GM19035 (cell line): ENCODE data around the gene DOCK10.

ENCODE experiments used
- ATAC-seq: cut with Tn5 transposase; IDR thresholded peaks from one replicate; pipeline ENCODE4 v1.9.1; 2021; ENCODE audit not compliant: unreplicated experiment

The DOCK10 gene

DNA sequence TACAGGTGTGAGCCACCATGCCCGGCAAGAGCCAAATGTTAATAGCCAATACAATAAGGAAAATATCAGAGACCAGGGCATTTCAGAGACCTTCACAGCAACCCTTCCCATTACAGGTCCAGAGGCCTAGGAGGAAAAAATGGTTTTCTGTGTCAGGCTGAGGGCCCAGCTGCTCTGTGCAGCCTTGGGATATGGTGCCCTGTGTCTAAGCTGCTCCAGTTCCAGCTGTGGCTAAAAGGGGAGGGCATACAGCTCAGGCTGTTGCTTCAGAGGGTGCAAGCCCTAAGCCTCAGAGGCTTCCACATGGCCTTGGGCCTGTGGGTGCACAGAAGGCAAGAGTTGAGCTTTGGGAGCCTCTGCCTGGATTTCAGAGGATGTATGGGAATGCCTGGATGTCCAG is 306.0 kb downstream of the DOCK10 start:
- no peak for ATAC-seq

DNA sequence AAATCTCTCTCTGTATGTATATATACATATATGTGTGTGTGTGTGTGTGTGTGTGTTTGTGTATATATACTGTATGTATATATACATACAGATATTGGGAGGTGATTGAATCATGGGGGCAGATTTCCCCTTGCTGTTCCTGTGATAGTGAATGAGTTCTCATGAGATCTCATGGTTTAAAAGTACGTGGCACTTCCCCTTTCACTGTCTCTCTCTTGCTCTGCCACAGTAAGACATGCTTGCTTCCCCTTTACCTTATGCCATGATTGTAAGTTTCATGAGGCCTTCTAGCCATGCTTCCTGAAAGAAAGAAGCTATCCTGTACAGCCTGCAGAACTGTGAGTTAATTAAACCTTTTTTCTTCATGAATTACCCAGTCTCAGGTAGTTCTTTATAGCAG is 307.3 kb downstream of the DOCK10 start:
- ATAC-seq: no peak

DNA sequence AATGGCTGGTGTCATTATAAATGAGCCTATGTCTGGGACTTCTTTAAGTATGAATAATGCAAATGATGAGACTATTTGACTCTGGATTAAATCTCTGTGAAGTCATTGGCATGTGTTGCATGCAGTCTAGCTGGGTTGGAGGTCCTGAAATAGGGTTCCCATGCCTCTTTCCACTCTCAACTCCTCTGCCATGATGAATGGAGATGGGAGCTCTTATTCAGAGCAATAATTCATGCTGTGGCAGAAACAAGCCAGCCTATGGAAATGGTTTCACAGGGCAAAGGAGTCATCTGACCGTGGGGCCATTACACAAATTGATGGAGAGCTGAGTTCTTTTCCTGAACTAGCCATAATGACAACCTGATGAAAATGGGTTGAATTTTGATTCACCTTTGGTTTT is 310.6 kb downstream of the DOCK10 start:
- no peak for ATAC-seq

DNA sequence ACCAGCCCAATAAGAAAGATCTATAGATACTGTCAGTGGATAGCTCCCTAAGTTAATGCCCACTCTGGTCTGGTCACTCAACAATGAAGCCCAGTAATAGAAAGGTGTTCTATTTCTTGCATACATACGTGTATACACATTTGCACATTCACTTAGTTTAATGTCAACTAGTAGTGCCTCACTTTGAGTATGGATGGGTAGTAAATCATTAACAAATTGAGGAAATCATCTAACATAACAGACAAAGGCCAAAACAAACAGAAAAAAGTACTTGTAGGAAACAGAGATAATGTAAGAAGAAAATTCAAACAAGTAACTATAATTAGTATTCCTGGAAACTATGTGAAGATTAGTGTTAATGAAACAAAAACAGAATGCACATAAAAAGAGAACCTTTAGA is 312.8 kb downstream of the DOCK10 start:
- no peak for ATAC-seq

- no peak for ATAC-seq
These were observed 317.9 kb downstream of the DOCK10 start for GRCh38 chr2:224724331-224724730.

DNA sequence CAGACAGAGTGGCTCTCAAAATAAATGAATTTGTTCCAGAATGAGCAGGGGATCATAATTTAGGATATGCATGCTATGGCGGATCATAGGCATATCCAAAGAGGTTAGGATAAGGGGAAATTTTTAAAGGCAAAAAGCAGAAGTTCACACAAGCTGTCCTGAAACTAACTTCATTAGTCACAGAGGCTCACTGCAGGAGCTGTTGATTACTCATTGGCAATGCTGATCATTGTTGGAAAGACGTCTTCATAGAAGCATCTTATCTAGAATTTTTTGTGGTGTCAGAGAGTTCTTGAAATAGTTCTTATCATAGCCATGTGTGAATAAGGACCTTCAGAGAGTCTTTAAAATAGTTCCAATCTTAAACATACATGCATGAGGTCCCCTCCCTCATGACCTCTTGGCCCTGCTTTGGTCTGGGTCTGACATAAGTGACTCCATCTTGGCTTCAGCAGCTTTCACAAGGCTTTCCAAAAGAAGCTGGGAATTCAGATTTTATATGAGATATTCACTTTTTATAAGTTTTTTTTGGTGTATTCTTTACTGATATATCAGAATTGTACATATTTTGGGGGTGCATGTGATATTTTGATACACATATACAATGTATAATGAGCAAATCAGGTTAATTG is 318.6 kb downstream of the DOCK10 start:
- no peak for ATAC-seq

DNA sequence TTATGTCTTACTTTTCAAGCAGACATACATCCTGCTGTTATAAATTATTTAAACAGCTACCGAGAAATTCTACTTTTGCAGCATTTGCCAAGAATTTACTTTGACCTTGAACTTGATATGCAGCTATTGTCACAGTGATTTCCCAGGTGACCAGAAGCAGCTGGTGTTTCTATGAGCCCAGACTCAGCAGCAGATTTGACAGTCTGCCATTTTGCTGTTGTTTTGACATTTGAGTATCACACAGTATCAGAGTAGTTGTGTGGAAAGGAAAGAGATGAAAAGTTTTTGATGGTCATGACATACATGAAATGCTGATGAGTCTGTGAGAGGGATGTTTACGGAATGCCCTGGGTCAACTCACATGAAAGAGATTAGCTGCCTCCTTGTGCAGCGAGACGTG is 319.5 kb downstream of the DOCK10 start:
- ATAC-seq: no peak

DNA sequence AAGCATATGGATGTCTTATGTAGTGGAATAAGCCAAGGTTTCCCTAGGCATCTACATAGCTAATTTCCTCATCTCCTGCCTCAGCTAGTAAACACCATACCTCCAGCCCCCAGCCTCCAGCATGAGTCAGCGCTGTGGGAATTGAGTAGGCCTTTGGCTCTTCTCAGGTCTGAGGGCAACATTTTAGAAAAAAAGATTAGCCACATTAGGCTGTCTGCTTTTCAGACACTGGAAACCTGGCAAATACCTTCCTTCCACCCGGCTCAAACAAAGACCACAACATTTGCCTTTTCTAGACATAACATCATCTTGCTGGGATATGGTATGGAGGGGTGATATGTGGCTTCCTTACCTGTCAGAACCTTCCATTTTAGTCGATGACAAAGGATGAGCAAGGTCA is 320.0 kb downstream of the DOCK10 start:
- ATAC-seq: no peak

GRCh38 chr2:224716921-224717320 is 325.3 kb downstream of the DOCK10 start:
- ATAC-seq: no peak

DNA sequence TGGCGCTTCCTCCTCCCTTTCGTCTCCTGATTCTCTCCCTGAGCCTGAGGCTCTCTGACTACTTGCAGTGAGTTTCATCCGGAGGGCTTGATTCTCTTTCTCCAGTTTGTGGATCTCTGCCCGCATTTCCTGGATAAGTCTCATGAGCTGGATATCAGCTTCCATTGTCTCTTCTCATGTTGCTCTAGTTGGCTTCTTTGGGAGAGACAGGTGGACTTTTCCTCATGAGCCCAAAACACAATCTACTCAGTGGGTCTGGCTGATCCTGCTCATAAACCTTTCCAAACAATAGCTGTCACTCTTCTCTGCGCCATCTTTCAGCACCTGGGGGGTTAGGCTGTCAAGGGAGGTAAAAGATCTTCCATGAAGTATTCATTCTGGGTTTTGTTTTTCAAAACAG is 326.1 kb downstream of the DOCK10 start, which contains the start of gene CCDC195:
Gene CCDC195, minus strand, starts transcription at position 165 of the 400 bp plus-strand sequence. Its CDS starts 0 bp downstream, at position 165.
- ATAC-seq: no peak
